Measurements from ENCODE around the gene PRDM16. TPM values are rescaled to one million over a fixed set of nuclear protein-coding genes. Genes with fewer than 3 reads are reported as not detected.

Gene PRDM16
- total RNA-seq, 1 experiment from 2014 or later = 1.6 TPM

GRCh38 chr1:3355894-3356826 lies 287.2 kb downstream of the PRDM16 start (continued):
- TF ChIP-seq NR3C1 (CRISPR knock-in tag; conservative IDR thresholded peaks at IDR 0.05; ENCODE audit: low read depth) = no peak
- no peak for TF ChIP-seq ZNF121 (CRISPR knock-in tag; IDR thresholded peaks at IDR 0.05)
- TF ChIP-seq NFATC4 (CRISPR knock-in tag; IDR thresholded peaks at IDR 0.05) = no peak
- no peak for TF ChIP-seq OVOL2 (CRISPR knock-in tag; IDR thresholded peaks at IDR 0.05; ENCODE audit: borderline replicate concordance)
- no peak for TF ChIP-seq ZNF263 (CRISPR knock-in tag; IDR thresholded peaks at IDR 0.05; ENCODE audit: low read depth)
- no peak for TF ChIP-seq ESRRA (CRISPR knock-in tag; IDR thresholded peaks at IDR 0.05; ENCODE audit: borderline replicate concordance)
- TF ChIP-seq ZMAT4 (CRISPR knock-in tag; IDR thresholded peaks at IDR 0.05) = no peak
- TF ChIP-seq CBFB (CRISPR knock-in tag; IDR thresholded peaks at IDR 0.05; ENCODE audit: low read depth) = no peak

- no peak for DNase-seq (ENCODE audit: low spot score)
- CTCF ChIA-PET = interaction anchor here (0.6 to 1.0 kb wide), 3 partner anchors 26 to 417 kb away, joined by 3 to 5 read pairs (median 4); no protein-coding TSS in a partner anchor
- TF ChIP-seq ATF6 (CRISPR knock-in tag; IDR thresholded peaks at IDR 0.05) (no peak), ESRRA (CRISPR knock-in tag; IDR thresholded peaks at IDR 0.05; ENCODE audit: borderline replicate concordance) (no peak), ZMAT4 (CRISPR knock-in tag; IDR thresholded peaks at IDR 0.05) (no peak), NR3C1 (CRISPR knock-in tag; conservative IDR thresholded peaks at IDR 0.05; ENCODE audit: low read depth) (no peak), FOXK1 (CRISPR knock-in tag; IDR thresholded peaks at IDR 0.05) (no peak), FOXP1 (CRISPR knock-in tag; IDR thresholded peaks at IDR 0.05; ENCODE audit: borderline replicate concordance) (no peak), MXD4 (CRISPR knock-in tag; IDR thresholded peaks at IDR 0.05; ENCODE audit: borderline replicate concordance) (no peak), HMGXB4 (CRISPR knock-in tag; IDR thresholded peaks at IDR 0.05) (no peak)
These were observed 287.9 kb downstream of the PRDM16 start for GRCh38 chr1:3356827-3357460.

GRCh38 chr1:3357526-3358297 lies 288.7 kb downstream of the PRDM16 start:
- Mint-ChIP-seq H3K4me3 (no peak overlapping the region), H3K4me1 (peaks cover 11% of the 10 kb centered on the region), H3K36me3 (no peaks in the 10 kb centered on the region), H3K27ac (no peak overlapping the region), H3K27me3 (ENCODE audit: low read depth) (no peaks in the 10 kb centered on the region; the same call in 1 of the 2 replicates), H3K9me3 (no peaks in the 10 kb centered on the region)
- DNase-seq (ENCODE audit: low spot score) (no peak), ATAC-seq (no peak)
- CTCF ChIA-PET = interaction anchor here (0.6 to 1.0 kb wide), 4 partner anchors 27 to 417 kb away, joined by 3 to 5 read pairs (median 4); no protein-coding TSS in a partner anchor
- POLR2A ChIA-PET = interaction anchor here (0.6 kb wide), 1 partner anchor 143 kb away, joined by 3 read pairs; no protein-coding TSS in a partner anchor
- TF ChIP-seq FOXJ3 (CRISPR knock-in tag; IDR thresholded peaks at IDR 0.05; ENCODE audit: borderline replicate concordance) (no peak), FOXK1 (CRISPR knock-in tag; IDR thresholded peaks at IDR 0.05) (no peak), NR3C1 (CRISPR knock-in tag; conservative IDR thresholded peaks at IDR 0.05; ENCODE audit: low read depth) (no peak), ZNF281 (CRISPR knock-in tag; IDR thresholded peaks at IDR 0.05) (no peak), ZNF416 (CRISPR knock-in tag; IDR thresholded peaks at IDR 0.05) (no peak), E2F4 (CRISPR knock-in tag; IDR thresholded peaks at IDR 0.05; ENCODE audit: borderline replicate concordance, low read depth) (no peak)

More at GRCh38 chr1:3356827-3357460, 287.9 kb downstream of the PRDM16 start:
- Mint-ChIP-seq H3K4me1 (peaks cover 19% of the 10 kb centered on the region), H3K4me3 (no peak overlapping the region), H3K27ac (no peak overlapping the region), H3K36me3 (no peaks in the 10 kb centered on the region), H3K9me3 (no peaks in the 10 kb centered on the region), H3K27me3 (ENCODE audit: low read depth) (no peaks in the 10 kb centered on the region; the same call in 1 of the 2 replicates)
- POLR2A ChIA-PET = interaction anchor here (0.6 kb wide), 1 partner anchor 143 kb away, joined by 3 read pairs; no protein-coding TSS in a partner anchor
- peak; percentile 15 for ATAC-seq
